RPMI8226 (cell line): ENCODE data around the gene SERP1.

Experiments
- DNase-seq: peaks from one replicate; pipeline ENCODE4 v3.0.0-alpha.2; 2015

The SERP1 gene

GRCh38 chr3:150546226-150547044, at the start of gene SERP1, which contains the start of gene EIF2A:
TSS of gene SERP1 (minus strand) at chr3:150546496. CDS start at chr3:150546135, 361 bp downstream.
TSS of gene EIF2A (plus strand) at chr3:150546787. CDS start at chr3:150546803, 16 bp downstream.
- peak; percentile 100 for DNase-seq

- DNase-seq = no peak
Measured at GRCh38 chr3:150594150-150594549, 47.9 kb upstream of the SERP1 start.

GRCh38 chr3:150589759-150590158, 43.5 kb upstream of the SERP1 start:
- DNase-seq = no peak

GRCh38 chr3:150588027-150588830, 41.9 kb upstream of the SERP1 start:
- DNase-seq = no peak

- DNase-seq = peak; percentile 37
Measured at GRCh38 chr3:150583028-150583427, 36.7 kb upstream of the SERP1 start.

GRCh38 chr3:150582620-150583019, 36.3 kb upstream of the SERP1 start:
- no peak for DNase-seq

GRCh38 chr3:150581174-150581573, 34.9 kb upstream of the SERP1 start:
- no peak for DNase-seq

- DNase-seq = no peak
Measured at GRCh38 chr3:150577855-150578254, 31.6 kb upstream of the SERP1 start.

- no peak for DNase-seq
Measured at GRCh38 chr3:150567328-150567727, 21.0 kb upstream of the SERP1 start.

GRCh38 chr3:150564243-150564642, 17.9 kb upstream of the SERP1 start:
- no peak for DNase-seq

- no peak for DNase-seq
Measured at GRCh38 chr3:150557725-150558124, 11.4 kb upstream of the SERP1 start.

GRCh38 chr3:150556792-150557191, 10.5 kb upstream of the SERP1 start:
- no peak for DNase-seq

GRCh38 chr3:150555859-150556436, 9.7 kb upstream of the SERP1 start:
- no peak for DNase-seq

GRCh38 chr3:150547045-150547741, 897 bp upstream of the SERP1 start:
- DNase-seq = no peak

GRCh38 chr3:150545419-150546225, 674 bp downstream of the SERP1 start:
- peak; percentile 63 for DNase-seq

GRCh38 chr3:150544726-150545125, 1.6 kb downstream of the SERP1 start:
- peak; percentile 46 for DNase-seq

GRCh38 chr3:150544041-150544440, 2.3 kb downstream of the SERP1 start:
- no peak for DNase-seq

- no peak for DNase-seq
Measured at GRCh38 chr3:150543531-150543930, 2.8 kb downstream of the SERP1 start.

GRCh38 chr3:150543128-150543527, 3.2 kb downstream of the SERP1 start:
- no peak for DNase-seq

GRCh38 chr3:150540991-150541390, 5.3 kb downstream of the SERP1 start:
- DNase-seq = no peak

- no peak for DNase-seq
Measured at GRCh38 chr3:150540297-150540696, 6.0 kb downstream of the SERP1 start.
